ENCODE data around the gene SUDS3. TPM values are rescaled to one million over a fixed set of nuclear protein-coding genes. Genes with fewer than 3 reads are reported as not detected.

Gene SUDS3, protein sequence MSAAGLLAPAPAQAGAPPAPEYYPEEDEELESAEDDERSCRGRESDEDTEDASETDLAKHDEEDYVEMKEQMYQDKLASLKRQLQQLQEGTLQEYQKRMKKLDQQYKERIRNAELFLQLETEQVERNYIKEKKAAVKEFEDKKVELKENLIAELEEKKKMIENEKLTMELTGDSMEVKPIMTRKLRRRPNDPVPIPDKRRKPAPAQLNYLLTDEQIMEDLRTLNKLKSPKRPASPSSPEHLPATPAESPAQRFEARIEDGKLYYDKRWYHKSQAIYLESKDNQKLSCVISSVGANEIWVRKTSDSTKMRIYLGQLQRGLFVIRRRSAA
- total RNA-seq: 16.3 and 19.0 TPM in 2 replicates

DNA sequence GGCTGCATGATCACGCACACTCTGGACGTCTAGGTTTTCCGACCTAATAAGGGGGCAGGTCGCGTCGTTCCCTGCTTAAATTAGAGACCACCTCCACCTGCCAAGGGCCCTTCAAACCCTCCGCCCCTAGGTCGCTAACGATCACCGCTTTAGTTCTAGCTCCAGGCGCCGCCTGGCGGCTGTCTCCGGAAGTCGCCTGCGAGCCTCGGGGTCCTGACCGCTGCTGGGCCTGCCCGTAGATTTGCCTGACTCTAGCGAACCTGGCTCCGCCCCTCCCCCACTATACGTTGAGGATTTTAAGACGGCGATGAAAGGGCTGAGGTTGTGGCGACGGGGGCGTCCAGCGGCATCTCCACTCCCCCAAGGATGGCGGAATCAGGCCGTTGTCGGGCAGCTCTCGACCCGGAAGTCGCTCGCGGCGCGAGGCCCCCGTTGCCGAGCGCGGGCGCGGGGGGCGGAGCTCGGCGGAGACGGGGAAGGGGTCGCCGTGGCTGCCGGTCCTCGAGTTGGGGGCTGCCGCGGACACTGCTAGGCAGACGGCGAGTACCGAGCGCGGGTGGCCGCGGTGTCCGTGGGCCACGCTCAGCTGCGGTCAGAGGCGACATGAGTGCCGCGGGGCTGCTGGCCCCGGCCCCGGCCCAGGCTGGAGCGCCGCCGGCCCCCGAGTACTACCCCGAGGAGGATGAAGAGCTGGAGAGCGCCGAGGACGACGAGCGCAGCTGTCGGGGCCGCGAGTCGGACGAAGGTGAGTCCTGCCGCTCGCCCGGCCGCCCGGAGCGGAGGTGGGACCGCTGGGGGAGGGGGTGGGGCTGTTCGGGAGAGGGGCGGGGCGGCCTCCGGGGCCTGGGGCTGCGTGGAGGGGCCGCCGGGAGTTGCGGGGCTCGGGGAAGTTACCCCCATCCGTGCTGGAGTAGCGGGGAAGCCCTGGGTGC, at the start of gene SUDS3:
TSS of gene SUDS3 (plus strand) at position 467 of the 932 bp plus-strand sequence. CDS start at position 604, 137 bp downstream.

DNA sequence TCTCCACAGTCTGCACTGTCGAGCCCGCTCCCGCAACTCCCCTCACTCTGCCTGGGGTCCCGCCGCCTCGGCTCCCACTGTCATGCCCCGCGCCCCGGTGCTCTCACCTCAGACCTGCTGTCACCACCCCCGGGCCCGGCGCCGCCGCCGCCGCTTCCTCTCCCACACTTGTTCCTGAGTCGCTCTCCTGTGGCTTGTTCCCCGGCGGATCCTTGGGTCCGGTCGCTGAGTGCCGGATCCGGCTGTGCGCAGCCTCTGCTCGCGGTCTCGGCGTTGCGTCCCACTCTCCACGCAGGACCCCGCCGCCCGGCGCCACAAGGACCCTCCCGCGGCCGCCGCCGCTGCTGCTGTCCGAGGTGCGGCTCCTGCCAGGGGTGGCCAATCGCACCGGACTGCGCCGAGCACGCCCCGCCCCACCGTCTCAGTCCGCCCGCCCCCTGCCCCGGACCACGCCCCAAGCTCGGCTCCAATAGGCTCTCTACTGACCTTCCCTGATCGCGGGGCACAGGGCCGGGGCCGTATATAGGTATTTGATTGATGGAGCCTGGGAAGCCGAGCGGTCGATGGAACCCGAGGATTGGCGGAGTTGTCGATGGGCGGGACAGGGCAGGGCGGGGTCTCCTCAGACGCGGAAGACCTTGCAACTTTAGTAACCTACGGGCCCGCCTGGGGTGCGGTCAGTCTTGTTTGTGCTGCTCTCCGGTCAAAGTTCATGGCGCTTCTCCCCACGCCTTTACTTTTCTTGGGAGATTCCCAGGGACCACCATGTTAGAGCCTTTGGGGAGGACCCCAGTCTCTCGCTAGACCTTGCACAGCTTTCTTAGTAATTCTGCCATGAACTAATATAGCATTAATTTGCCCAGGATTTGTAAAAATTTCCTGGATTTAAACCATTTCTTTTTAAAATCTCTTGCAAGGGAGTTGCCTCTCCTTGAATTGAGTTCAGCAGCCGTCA, 3.5 kb upstream of the SUDS3 start, which contains the start of gene TAOK3:
TSS of gene TAOK3 (minus strand) at position 367 of the 955 bp plus-strand sequence. CDS start 117,340 bp downstream, outside the sequence.

Other genes starting within 250 kb of the SUDS3 start
- gene PEBP1, start 240.4 kb upstream of the SUDS3 start, total RNA-seq: 253 and 267 TPM in 2 replicates
- gene TAOK3, start 3.6 kb upstream of the SUDS3 start, total RNA-seq: 13.5 and 20.2 TPM in 2 replicates